ENCODE measurements around the gene MED7.

DNA sequence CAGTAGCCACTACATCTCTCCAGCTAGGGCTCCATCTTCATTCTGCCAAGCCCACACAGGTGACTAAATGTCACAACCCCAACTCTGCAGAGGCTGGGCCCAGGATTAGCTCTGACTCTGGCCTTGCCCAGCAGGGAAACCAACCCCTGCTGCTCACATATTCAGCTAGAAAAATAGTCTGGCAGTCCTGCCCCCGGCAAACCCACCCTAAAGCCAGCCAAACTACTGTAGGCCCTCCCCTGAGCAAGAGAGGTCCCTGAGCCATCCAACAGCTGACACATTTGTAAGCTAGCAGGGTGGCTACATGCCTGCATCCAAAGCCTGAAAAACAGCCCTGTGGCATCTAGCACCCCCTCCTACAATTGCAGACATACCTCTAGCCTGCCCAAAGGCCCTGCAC, 22.6 kb downstream of the MED7 start:
- TF ChIP-seq, protein P1, sequence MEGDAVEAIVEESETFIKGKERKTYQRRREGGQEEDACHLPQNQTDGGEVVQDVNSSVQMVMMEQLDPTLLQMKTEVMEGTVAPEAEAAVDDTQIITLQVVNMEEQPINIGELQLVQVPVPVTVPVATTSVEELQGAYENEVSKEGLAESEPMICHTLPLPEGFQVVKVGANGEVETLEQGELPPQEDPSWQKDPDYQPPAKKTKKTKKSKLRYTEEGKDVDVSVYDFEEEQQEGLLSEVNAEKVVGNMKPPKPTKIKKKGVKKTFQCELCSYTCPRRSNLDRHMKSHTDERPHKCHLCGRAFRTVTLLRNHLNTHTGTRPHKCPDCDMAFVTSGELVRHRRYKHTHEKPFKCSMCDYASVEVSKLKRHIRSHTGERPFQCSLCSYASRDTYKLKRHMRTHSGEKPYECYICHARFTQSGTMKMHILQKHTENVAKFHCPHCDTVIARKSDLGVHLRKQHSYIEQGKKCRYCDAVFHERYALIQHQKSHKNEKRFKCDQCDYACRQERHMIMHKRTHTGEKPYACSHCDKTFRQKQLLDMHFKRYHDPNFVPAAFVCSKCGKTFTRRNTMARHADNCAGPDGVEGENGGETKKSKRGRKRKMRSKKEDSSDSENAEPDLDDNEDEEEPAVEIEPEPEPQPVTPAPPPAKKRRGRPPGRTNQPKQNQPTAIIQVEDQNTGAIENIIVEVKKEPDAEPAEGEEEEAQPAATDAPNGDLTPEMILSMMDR (IDR thresholded peaks at IDR 0.05; ENCODE audit: low read depth, low read length, poor library complexity, severe bottlenecking) = no peak
- TF ChIP-seq EZH2phosphoT487 (IDR thresholded peaks at IDR 0.05; ENCODE audit: borderline replicate concordance, low read length) = no peak

All from DOHH2 (cell line).